ENCODE data around the gene TAAR1.
"Not testable (repeated sequence)": the region's sequence is repeated elsewhere in the genome, so short reads cannot be mapped to it uniquely, and the experiment has no call there.

Gene TAAR1

DNA sequence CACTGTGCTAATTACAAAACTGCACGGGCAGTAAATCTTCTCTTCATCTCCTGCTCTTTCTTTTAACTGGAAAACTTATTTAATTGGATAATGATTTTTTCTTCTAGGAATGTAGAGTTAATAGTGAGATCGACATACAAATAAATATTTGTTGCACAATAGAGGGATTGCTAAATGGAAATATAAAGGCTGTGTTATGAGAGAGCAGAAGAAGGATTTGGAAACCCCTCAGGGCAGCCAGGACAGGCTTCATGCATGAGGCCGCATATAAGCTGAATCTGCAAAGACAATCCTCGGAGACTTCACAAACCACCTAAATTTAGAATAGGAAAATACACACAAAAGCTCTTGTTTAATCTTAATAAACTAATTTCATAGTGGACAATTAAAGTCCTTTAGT, 2.9 kb upstream of the TAAR1 start:
- no peak for DNase-seq

DNA sequence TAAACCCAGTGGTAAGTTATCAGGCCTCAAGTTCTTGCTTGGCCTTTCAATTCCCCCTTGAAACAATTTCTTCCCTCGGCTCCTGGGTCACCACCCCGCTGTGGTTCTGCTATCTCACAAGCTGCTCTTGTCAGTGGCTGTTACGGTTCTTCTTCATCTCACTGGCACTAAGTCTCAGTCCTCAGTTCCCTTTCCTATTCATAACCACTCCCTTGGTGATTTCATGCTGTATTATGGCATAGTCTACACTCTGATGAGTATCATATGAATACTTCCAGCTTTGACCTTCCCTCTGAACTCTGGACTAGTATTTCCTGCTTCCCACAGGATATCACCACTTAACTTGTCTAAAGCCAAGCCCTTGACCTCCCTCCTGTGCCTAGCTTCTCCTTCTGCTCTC, 7.9 kb downstream of the TAAR1 start:
- no peak for DNase-seq

DNA sequence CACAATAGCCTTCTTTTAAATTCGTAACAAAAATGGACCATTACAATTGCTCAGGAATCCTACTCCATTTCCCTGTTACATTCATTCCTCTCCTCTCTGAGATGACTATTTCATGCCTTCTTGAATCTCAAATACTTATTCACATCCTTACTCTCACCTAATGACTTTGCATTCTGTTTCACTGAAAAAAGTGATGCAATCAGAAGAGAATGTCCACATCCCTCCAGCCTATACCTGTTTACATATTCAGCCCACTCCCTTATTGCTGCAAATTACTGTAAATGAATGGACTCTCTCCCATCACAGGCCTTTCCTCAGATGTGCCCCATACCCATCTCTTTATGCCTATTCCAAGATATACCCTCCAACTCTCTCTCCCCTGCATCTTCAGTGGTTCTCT, 8.6 kb downstream of the TAAR1 start:
- no peak for DNase-seq

DNA sequence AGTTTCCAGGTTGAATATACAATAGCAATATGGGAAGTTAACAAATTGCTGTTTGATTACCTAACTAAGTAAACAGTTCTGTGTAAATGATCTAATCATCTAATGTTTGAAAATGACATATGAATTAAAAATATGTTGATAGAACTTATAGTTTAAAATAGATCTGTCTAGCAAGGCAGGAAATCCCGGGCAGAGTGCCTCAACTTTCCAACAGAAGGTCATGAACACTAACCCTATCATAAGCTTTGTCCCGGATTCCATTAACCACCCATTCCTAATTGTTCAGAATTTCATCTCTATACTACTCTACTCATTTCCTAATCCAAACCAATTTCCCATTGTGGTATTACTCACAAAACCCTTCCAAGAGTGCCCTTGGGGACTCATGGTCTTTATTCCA, 10.2 kb downstream of the TAAR1 start:
- DNase-seq = no peak

DNA sequence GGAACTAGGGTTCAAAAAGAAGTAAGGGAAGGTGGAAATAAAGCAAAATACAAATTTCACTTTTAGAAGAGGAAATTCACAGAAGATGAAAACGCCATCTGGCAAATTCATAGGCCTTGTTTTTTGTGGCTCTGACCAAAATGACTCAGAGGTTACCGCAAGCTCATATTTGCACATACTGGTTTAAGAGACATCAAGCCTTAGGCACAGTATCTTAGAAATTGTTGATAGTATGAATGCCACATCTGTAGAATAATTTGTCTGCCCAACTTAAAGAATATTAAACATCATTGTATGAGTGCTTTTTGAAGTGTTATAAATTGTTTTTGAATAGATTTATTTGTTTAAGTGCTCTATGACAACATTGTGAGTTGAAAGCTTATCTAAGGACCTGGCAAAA, 10.6 kb downstream of the TAAR1 start:
- no peak for DNase-seq

DNA sequence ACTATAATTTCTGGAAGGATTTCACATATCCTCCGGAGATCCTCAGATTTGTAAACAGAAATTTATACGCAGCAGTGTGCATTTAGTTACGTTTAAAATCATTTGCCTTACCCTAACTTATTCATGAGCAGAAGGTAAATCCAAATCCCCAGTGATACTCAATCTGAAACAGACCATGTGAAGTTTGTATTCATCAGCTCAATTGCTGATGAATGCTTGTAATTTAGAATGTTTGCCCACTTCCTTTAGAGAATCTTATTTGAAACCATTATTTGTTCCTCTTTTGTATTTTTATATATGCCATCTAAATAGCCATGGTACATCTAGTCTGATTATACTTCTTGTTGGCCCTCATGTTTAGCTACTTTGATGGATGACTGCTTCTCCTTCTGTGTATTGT, 15.4 kb downstream of the TAAR1 start:
- DNase-seq = no peak

DNA sequence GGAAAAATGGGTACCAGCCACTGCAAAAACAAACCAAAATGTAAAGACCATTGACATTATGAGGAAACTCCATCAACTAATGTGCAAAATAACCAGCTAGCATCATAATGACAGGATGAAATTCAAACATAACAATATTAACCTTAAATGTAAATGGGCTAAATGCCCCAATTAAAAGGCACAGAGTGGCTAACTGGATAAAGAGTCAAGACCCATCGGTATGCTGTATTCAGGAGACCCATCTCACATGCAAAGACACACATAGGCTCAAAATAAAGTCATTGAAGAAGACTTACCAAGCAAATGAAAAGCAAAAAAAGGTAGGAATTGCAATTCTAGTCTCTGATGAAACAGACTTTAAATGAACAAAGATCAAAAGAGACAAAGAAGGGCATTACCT, 21.8 kb downstream of the TAAR1 start:
- DNase-seq = not testable (repeated sequence)

DNA sequence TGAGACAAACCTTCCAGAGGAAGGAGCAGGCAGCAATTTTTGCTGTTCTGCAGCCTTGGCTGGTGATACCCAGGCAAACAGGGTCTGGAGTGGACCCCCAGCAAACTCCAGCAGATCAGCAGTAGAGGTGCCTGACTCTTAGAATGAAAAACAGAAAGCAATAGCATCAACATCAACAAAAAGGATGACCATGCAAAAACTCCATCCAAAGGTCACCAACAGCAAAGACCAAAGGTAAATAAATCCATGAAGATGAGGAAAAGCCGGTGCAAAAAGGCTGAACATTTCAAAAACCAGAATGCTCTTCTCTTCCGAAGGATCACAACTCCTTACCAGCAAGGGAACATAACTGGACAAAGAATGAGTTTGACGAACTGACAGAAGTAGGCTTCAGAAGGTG, 23.1 kb downstream of the TAAR1 start:
- DNase-seq = not testable (repeated sequence)

DNA sequence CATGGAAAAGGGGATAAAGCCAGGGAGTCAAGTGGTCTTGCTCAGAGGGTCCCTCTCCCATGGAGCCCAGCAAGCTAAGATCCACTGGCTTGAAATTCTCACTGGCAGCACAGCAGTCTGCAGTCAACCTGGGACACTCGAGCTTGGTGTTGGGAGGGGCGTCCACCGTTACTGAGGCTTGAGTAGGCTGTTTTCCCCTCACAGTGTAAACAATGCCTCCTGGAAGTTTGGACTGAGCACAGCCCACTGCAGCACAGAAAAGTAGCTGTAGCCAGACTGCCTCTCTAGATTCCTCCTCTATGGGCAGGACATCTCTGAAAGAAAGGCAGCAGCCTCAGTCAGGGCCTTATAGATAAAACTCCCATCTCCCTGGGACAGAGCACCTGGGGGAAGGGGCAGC, 23.7 kb downstream of the TAAR1 start:
- not testable (repeated sequence) for DNase-seq

DNA sequence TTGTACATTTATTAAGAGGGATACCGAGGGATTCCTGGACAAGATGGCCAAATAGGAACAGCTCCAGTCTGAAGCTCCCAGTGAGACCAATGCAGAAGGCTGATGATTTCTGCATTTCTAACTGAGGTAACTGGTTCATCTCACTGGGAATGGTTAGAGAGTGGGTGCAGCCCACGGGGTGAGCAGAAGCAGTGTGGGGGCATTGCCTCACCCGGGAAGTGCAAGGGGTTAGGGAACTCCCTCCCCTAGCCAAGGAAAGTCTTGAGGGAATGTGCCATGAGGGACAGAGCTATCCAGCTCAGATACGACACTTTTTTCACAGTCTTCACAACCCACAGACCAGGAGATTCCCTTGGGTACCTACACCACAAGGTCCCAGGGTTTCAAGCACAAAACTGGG, 24.2 kb downstream of the TAAR1 start:
- DNase-seq = no peak

DNA sequence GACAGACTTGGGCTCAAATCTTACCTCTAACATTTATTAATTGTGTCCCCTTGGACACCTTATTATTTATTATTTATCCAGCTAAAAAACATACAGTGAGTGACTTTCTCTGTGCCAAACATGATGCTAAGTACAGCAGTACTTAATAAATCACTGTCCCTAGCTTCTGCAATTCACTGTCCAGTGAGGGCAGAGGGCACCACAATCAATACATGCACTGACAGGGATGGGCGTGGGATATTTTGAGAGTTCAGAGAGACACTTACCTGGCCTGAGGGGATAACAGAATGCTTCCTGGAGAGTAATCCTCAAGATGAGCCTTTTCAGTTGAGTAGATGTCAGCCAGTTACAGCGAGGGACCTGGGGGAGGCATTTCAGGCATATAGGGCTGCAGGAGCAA, 25.6 kb downstream of the TAAR1 start:
- no peak for DNase-seq

DNA sequence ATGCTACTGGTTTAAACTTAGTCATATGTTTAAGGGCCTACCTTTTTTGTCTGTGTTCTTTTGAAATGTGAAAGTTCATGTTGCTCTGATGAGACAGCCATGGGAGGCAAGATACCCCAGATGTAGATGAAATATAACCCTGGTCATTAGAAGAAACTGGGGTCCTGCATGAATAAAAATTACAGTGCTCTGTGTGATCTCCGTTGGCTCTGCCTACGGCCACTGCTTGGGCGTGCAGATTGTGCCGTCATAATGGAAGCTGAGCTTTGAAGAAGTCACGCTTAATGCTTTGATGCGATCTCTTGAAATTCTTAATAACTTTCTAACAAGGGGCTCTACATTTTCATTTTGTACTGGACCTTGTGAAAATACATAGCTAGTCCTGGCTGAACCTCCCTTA, 34.8 kb downstream of the TAAR1 start, which contains the start of gene TAAR2:
Gene TAAR2 (minus strand): TSS at position 101 of the 400 bp plus-strand sequence. CDS start 0 bp downstream, at position 101.
- DNase-seq = no peak

DNA sequence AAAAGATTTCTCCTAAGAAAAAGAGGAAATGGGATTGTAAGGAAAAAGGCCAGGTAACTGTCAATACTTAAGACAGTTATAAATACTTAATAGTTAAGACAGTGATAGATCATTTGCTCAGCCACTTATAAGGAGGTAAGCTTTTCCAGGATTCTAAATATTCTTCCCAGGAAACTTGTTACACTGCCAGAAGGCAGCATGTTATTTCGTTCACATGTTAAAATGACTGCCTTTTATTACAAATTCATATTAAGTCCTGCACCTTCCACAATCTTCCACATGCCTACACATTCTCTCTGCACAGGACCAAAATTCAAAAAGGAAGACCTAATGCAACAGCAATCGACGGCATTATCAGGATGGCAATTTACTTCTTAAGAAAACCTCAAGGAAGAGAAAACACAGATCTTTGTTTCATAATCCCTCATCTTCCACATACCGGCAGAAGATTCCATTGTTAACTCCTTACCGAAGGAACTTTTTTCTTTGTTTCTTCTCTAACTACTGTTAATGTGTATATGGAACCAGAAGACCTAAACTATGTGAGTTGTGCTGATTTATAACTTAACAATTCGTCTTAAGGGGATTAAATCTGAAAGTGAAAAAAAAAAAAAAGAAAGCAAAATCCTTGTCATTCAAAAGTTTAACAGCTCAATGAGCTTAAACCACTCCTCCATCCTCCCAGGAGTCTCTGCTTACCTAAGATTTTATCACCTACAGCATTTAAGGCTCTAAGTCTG, 35.7 kb downstream of the TAAR1 start:
- no peak for DNase-seq

DNA sequence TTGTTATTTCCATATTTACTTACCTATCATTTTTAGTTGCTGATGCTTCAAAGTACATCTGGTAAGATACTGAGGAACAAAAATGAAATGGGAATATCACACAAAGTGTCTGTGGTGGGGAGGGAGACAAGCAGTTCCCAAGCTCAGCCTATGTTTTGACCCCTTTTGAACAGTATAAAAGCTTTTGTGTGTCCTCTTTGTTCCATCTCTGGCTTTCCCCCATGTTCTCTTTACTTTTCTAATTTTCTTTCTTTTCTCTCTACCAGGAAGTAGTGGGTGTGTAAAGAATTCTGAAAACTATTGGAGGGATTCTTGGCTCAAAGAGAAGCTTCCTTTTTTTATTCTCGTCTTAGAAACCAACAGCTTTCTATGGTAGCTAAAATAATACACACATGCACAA, 42.3 kb downstream of the TAAR1 start:
- no peak for DNase-seq

DNA sequence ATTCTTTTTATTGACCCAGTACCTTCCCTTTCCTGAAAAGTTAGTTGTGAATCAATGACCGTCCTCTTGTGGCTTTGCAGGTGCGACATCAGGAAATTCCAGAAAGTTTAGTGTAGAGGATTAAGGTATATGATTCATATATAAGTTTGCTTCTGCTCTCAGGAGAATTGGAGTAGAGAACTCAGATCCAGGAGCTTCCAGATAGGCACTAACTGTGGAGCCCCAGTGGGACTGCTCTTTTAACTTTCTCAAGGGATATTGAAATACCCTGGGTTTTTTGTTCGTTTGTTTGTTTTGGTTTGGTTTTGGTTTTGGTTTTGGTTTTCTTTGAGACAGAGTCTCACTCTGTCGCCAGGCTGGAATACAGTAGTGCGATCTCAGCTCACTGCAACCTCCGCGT, 44.4 kb downstream of the TAAR1 start:
- no peak for DNase-seq

DNA sequence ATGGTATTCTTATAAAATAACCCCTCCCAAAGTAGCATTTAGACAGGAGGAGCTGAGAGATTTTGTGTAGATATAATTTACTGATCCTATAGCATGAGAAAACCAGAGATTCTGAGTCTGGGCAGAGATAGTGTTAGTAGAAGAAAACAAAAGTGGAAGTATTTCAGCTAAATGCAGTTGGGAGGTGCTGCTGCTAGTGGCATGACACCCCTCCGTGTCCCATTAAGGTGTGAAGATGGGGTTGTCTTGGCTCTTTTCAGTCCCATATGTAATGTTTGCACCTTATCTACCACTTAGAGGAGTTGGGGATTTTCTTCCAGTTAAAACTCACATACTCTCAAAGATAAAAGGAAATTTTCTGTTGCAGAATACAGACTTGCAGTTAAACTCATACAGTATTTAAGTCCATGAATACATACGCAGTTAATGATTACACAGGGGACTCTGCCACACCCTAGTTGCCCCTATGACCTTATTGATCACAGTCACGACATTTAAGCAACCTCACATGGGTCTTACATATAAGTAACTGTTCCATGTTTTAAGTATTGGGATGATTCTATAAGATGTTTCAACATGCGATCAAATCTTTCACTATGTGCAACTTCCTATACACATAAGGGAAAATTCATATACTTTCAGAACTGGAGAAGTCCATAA, 46.4 kb downstream of the TAAR1 start:
- DNase-seq = no peak

DNA sequence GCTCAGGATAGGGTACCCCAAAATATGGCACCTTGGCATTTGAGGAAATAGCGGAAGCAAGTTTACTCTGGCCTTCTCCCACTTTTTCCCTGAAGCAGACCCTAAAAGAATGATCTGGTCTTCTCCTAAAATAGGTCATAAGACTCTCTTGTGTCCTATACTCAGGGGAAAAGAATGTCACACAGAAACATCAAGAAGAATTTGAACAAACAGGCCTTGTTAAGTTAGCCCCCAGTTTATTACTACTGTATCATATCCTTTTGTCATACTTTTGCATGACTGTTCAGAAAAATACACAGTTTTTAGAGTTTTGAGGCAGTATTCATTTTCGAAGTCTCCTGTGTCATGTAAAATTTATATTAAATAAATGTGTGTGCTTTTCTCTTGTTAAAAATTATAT, 47.4 kb downstream of the TAAR1 start:
- DNase-seq = no peak

DNA sequence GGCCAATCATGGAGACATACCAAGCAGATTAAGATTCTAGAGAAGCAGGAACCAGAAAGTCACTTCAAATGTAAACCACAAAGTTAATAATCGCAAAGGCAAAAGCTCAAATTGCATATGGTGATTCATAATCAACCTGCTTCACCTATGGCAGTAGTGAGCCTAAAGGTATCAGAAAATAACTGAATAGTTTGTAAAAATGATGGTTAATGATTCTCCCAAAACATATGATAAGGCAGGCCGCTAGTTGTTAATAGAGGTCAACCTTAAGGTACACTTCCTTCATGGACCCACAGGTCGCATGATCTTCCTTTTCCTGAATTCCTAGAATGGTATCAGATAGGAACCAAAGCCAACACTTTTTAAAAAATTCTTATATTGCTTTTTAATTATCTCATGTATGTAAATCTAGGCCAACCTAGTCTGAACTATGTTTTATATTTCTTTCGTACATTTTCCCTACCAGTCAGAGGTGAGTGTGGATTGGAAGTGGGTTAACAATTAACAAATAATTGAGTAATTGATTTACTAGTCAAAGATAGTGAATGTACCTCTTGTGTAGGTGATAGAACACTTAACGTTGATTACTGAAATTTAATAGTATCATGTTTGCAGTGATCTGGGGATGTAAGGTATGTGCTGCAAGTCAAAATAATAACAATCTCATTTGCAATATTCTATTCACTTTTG, 51.3 kb downstream of the TAAR1 start:
- no peak for DNase-seq

DNA sequence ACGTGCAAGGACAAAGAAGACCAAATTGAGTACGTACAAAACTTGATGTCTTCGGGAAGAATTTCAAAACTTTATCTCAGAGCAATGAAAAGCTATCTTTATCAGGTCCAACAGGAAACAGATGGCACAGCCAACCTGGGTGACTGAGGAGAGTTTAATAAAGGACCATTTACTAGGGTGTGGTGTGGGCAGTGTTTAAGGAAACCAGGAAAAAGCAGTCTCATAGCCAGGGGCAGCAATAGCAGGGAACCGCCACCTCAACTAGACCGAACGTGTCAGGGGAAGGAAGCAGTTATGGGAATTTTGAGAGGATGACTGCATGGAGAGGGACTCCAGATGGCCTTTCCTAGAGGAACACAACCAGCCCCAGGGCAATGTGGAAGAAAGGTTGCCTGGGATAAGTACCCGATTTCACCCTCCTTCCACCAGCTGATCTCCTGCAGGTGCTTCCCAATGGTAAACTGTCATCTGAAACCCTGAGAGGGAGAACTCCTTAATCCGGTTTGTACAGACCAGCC, 54.3 kb downstream of the TAAR1 start:
- DNase-seq = no peak

DNA sequence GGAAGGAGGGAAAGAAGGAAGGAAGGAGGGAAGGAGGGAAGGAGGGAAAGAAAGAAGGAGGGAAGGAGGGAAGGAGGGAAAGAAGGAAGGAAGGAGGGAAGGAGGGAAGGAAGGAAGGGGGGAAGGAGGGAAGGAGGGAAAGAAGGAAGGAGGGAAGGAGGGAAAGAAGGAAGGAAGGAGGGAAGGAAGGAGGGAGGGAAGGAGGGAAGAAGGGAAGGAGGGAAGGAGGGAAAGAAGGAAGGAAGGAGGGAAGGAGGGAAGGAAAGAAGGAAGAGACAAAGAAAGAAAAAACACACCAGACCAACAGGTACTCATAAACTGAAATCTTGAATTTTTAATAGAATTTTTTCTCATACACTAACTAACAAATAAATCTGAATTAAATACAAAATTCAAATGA, 58.1 kb downstream of the TAAR1 start:
- not testable (repeated sequence) for DNase-seq

DNA sequence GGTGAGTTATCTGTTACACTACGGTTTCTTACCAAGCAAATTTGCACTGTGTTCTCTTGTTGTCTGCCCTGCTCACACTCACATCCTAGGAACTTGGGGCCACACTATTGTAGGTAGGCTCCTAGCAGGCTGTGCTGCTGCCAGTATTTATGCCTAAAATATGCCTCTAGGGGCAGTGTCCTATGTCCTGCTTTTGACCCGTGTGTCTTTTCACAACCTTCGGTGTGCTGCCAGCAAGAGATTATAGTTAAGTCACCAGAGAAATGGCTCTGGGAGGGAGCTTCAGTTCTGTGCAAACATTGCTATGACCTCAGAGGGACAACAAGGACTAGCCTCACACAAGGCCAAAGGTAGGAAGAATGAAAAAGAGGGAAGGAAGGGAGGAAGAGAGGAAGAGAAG, 60.5 kb downstream of the TAAR1 start:
- no peak for DNase-seq

DNA sequence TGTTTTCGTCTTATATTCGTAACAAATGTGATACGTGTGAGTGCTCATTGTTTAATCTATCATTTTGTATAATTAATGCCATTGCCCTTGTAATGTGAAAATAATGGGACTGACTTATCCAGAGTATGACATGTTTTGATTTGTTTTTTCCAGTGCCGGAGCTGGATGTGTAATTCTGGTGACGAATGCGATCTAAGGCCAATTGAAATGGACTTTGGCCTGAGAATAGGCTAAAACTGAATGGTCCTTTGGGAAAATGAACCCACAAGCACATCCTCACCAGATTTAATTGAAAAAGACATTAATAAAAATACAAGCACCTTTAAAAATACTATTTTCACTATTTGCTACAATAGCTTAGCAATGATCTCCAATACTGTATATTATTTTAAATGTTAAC, 62.8 kb downstream of the TAAR1 start:
- no peak for DNase-seq

Measured in stimulated activated CD4-positive, alpha-beta T cell treated with anti-CD3 and anti-CD28 coated beads, Interleukin-4, amount 100 ng/mL, for 4 hours (primary cell).